ENCODE data around the gene FAM114A1. TPM values are rescaled to one million over a fixed set of nuclear protein-coding genes. Genes with fewer than 3 reads are reported as not detected.
"Not testable (repeated sequence)": the region's sequence is repeated elsewhere in the genome, so short reads cannot be mapped to it uniquely, and the experiment has no call there.

The FAM114A1 gene
- total RNA-seq, 1 experiment from 2014 or later = 55.9 TPM

- Histone ChIP-seq H3K27ac (no peak overlapping the region), H3K4me1 (no peaks in the 10 kb centered on the region; the same call in 1 of the 2 replicates), H3K36me3 (no peaks in the 10 kb centered on the region), H3K4me3 (no peak overlapping the region), H3K27me3 (no peaks in the 10 kb centered on the region), H3K9me3 (replicated peaks) (no peaks in the 10 kb centered on the region)
- DNase-seq = no peak
Observed at GRCh38 chr4:38979081-38979480, 111.5 kb downstream of the FAM114A1 start.

GRCh38 chr4:38979511-38980230 is 112.1 kb downstream of the FAM114A1 start:
- Histone ChIP-seq H3K36me3 (no peaks in the 10 kb centered on the region), H3K27me3 (no peaks in the 10 kb centered on the region), H3K27ac (no peak overlapping the region), H3K4me3 (no peak overlapping the region), H3K4me1 (peaks cover 3% of the 10 kb centered on the region), H3K9me3 (replicated peaks) (no peaks in the 10 kb centered on the region)
- no peak for DNase-seq

GRCh38 chr4:38980903-38981676 is 113.5 kb downstream of the FAM114A1 start:
- H3K27ac ChIP-seq = no peak overlapping the region
- no peak for DNase-seq
- peaks cover 13% of the 10 kb centered on the region for H3K4me1 ChIP-seq

GRCh38 chr4:38982361-38983095 is 114.9 kb downstream of the FAM114A1 start:
- H3K4me3 ChIP-seq = no peak overlapping the region
- no peaks in the 10 kb centered on the region for H3K36me3 ChIP-seq
- H3K27ac ChIP-seq = no peak overlapping the region
- no peaks in the 10 kb centered on the region for H3K9me3 ChIP-seq (replicated peaks)
- H3K4me1 ChIP-seq = peaks cover 17% of the 10 kb centered on the region
- DNase-seq = no peak
- H3K27me3 ChIP-seq = no peaks in the 10 kb centered on the region

More at GRCh38 chr4:38980903-38981676, 113.5 kb downstream of the FAM114A1 start:
- Histone ChIP-seq H3K4me3 (no peak overlapping the region), H3K36me3 (no peaks in the 10 kb centered on the region), H3K27me3 (no peaks in the 10 kb centered on the region), H3K9me3 (replicated peaks) (no peaks in the 10 kb centered on the region)

- Histone ChIP-seq H3K4me3 (no peak overlapping the region), H3K36me3 (no peaks in the 10 kb centered on the region), H3K27me3 (no peaks in the 10 kb centered on the region), H3K27ac (no peak overlapping the region), H3K4me1 (peaks cover 17% of the 10 kb centered on the region), H3K9me3 (replicated peaks) (no peaks in the 10 kb centered on the region)
- no peak for DNase-seq
Observed at GRCh38 chr4:38983291-38983690, 115.7 kb downstream of the FAM114A1 start.

GRCh38 chr4:38983787-38984598 is 116.4 kb downstream of the FAM114A1 start:
- H3K9me3 ChIP-seq (replicated peaks) = no peaks in the 10 kb centered on the region
- H3K36me3 ChIP-seq = no peaks in the 10 kb centered on the region
- DNase-seq = peak in 1 of 2 experiments; percentile 38
- no peak overlapping the region for H3K4me3 ChIP-seq
- peaks cover 17% of the 10 kb centered on the region for H3K4me1 ChIP-seq
- no peaks in the 10 kb centered on the region for H3K27me3 ChIP-seq
- H3K27ac ChIP-seq = no peak overlapping the region

- peak overlapping the region; percentile 55 for H3K4me3 ChIP-seq
- H3K27me3 ChIP-seq = no peaks in the 10 kb centered on the region
- peaks cover 17% of the 10 kb centered on the region for H3K4me1 ChIP-seq
- no peaks in the 10 kb centered on the region for H3K36me3 ChIP-seq
- no peaks in the 10 kb centered on the region for H3K9me3 ChIP-seq (replicated peaks)
- H3K27ac ChIP-seq = peak overlapping the region; percentile 85
- peak; percentile 44 to 79 for DNase-seq
Observed at GRCh38 chr4:38985410-38986100, 117.9 kb downstream of the FAM114A1 start.

- no peaks in the 10 kb centered on the region for H3K9me3 ChIP-seq (replicated peaks)
- peaks cover 17% of the 10 kb centered on the region for H3K4me1 ChIP-seq
- no peak overlapping the region for H3K27ac ChIP-seq
Observed at GRCh38 chr4:38987491-38987890, 119.9 kb downstream of the FAM114A1 start.

GRCh38 chr4:38988353-38988752 is 120.7 kb downstream of the FAM114A1 start:
- not testable (repeated sequence) for H3K4me3 ChIP-seq; H3K9me3 ChIP-seq (replicated peaks); H3K27me3 ChIP-seq; H3K27ac ChIP-seq; DNase-seq; H3K36me3 ChIP-seq
- H3K4me1 ChIP-seq = peaks cover 17% of the 10 kb centered on the region

More at GRCh38 chr4:38987491-38987890, 119.9 kb downstream of the FAM114A1 start:
- H3K27me3 ChIP-seq = no peaks in the 10 kb centered on the region
- no peaks in the 10 kb centered on the region for H3K36me3 ChIP-seq
- no peak for DNase-seq
- H3K4me3 ChIP-seq = no peak overlapping the region

GRCh38 chr4:38989487-38989886 is 121.9 kb downstream of the FAM114A1 start:
- Histone ChIP-seq H3K4me1 (peaks cover 15% of the 10 kb centered on the region), H3K36me3 (no peaks in the 10 kb centered on the region), H3K27me3 (no peaks in the 10 kb centered on the region), H3K27ac (no peak overlapping the region), H3K4me3 (no peak overlapping the region), H3K9me3 (replicated peaks) (no peaks in the 10 kb centered on the region)
- no peak for DNase-seq

GRCh38 chr4:38990241-38990640 is 122.6 kb downstream of the FAM114A1 start:
- H3K4me3 ChIP-seq = no peak overlapping the region
- peaks cover 8% of the 10 kb centered on the region for H3K4me1 ChIP-seq
- no peaks in the 10 kb centered on the region for H3K36me3 ChIP-seq
- no peak for DNase-seq
- H3K27me3 ChIP-seq = no peaks in the 10 kb centered on the region
- no peak overlapping the region for H3K27ac ChIP-seq
- no peaks in the 10 kb centered on the region for H3K9me3 ChIP-seq (replicated peaks)

GRCh38 chr4:38993683-38994082 is 126.1 kb downstream of the FAM114A1 start:
- DNase-seq = no peak
- Histone ChIP-seq H3K27me3 (no peaks in the 10 kb centered on the region), H3K4me1 (no peaks in the 10 kb centered on the region; the same call in 1 of the 2 replicates), H3K27ac (no peak overlapping the region), H3K9me3 (replicated peaks) (no peaks in the 10 kb centered on the region), H3K36me3 (no peaks in the 10 kb centered on the region), H3K4me3 (no peak overlapping the region)

- H3K4me1 ChIP-seq = no peaks in the 10 kb centered on the region; the same call in 1 of the 2 replicates
- no peak overlapping the region for H3K4me3 ChIP-seq
- no peak overlapping the region for H3K27ac ChIP-seq
- H3K36me3 ChIP-seq = no peaks in the 10 kb centered on the region
- H3K27me3 ChIP-seq = no peaks in the 10 kb centered on the region
- no peak for DNase-seq
- no peaks in the 10 kb centered on the region for H3K9me3 ChIP-seq (replicated peaks)
Observed at GRCh38 chr4:38994135-38994534, 126.5 kb downstream of the FAM114A1 start.
